OCI-LY7 (cell line): ENCODE results near the gene SRC.

Experiments used
- EZH2phosphoT487 ChIP-seq: fragments of 200-600 bp; sonication (generic); IDR thresholded peaks from 2 replicates; pipeline ENCODE4 v1.6.1; 2018; ENCODE audit warnings: low read depth, borderline replicate concordance, mild to moderate bottlenecking, mixed run types, antibody characterized with exemption, low read length, moderate library complexity, mixed read lengths
- TF ChIP-seq, protein P1 (sequence below): fragments of 200-600 bp; sonication (generic); conservative IDR thresholded peaks from 2 replicates; pipeline ENCODE4 v1.5.1; 2014; ENCODE audit warnings: mild to moderate bottlenecking, antibody characterized with exemption, low read length, moderate library complexity, mixed read lengths

GRCh38 chr20:37442547-37442946 is 96.6 kb downstream of the SRC start:
- TF ChIP-seq, protein P1, sequence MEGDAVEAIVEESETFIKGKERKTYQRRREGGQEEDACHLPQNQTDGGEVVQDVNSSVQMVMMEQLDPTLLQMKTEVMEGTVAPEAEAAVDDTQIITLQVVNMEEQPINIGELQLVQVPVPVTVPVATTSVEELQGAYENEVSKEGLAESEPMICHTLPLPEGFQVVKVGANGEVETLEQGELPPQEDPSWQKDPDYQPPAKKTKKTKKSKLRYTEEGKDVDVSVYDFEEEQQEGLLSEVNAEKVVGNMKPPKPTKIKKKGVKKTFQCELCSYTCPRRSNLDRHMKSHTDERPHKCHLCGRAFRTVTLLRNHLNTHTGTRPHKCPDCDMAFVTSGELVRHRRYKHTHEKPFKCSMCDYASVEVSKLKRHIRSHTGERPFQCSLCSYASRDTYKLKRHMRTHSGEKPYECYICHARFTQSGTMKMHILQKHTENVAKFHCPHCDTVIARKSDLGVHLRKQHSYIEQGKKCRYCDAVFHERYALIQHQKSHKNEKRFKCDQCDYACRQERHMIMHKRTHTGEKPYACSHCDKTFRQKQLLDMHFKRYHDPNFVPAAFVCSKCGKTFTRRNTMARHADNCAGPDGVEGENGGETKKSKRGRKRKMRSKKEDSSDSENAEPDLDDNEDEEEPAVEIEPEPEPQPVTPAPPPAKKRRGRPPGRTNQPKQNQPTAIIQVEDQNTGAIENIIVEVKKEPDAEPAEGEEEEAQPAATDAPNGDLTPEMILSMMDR = no peak
- TF ChIP-seq EZH2phosphoT487 = no peak
